ENCODE measurements around the gene ZNF827.
"Not testable (repeated sequence)": the region's sequence is repeated elsewhere in the genome, so short reads cannot be mapped to it uniquely, and the experiment has no call there.

GRCh38 chr4:145832384-145832783 is 106.2 kb downstream of the ZNF827 start:
- TF ChIP-seq CTCF (conservative IDR thresholded peaks at IDR 0.05); EZH2 (IDR thresholded peaks at IDR 0.05; ENCODE audit: low read depth): not testable (repeated sequence)
